HEK293 (cell line): ENCODE data around the gene CDPF1.

Source experiments
- CTCF ChIA-PET: fragments of 350-600 bp; formaldehyde crosslinking; extraction: SDS; loops from one replicate; lab custom pipeline; 2021; ENCODE audit warnings: antibody characterized with exemption; lab: Yijun Ruan, JAX
- POLR2A ChIA-PET: fragments of 300-600 bp; formaldehyde crosslinking; extraction: SDS; loops from one replicate; lab custom pipeline; 2020; ENCODE audit warnings: antibody characterized with exemption, inconsistent platforms; lab: Yijun Ruan, JAX
- H3K27ac ChIP-seq: fragments of 200-500 bp; sonication (Bioruptor generic); 2 replicates; pipeline ENCODE4 v1.5.1; 2014; ENCODE audit warnings: low read depth, low read length, control low read depth, inconsistent platforms; ENCODE audit errors: extremely low read depth
- H3K36me3 ChIP-seq, 2 experiments: fragments of 200-500 bp in 1 of 2; sonication (Bioruptor generic) in 1 of 2; 1 replicate in 1 of 2; 2 replicates in 1 of 2; pipeline ENCODE4 v1.5.1; 2014 to 2017; ENCODE audit warnings: inconsistent platforms in 2 of 2, low read length in 2 of 2; ENCODE audit not compliant: control insufficient read depth in 2 of 2, insufficient read depth in 1 of 2
- H3K4me1 ChIP-seq: fragments of 200-500 bp; sonication (Bioruptor generic); 2 replicates; pipeline ENCODE4 v1.5.1; 2014; ENCODE audit warnings: mild to moderate bottlenecking, low read length, inconsistent platforms; ENCODE audit not compliant: control insufficient read depth, insufficient read depth
- H3K4me3 ChIP-seq: 2 replicates; pipeline ENCODE4 v1.5.1; 2011; ENCODE audit warnings: low read depth, mild to moderate bottlenecking, control low read depth, low read length, moderate library complexity
- H3K9me3 ChIP-seq: fragments of 200-500 bp; sonication (Bioruptor generic); 2 replicates; pipeline ENCODE4 v1.5.1; 2014; ENCODE audit warnings: low read depth, low read length, inconsistent platforms; ENCODE audit not compliant: control insufficient read depth, insufficient read depth
- BCL11B ChIP-seq: fragments of 450-650 bp; formaldehyde crosslinking; IDR thresholded peaks from 2 replicates; pipeline ENCODE4 v1.5.1; 2016; ENCODE audit warnings: low read depth, missing biosample characterization, missing genetic modification characterization
- MZF1 ChIP-seq: fragments of 450-650 bp; formaldehyde crosslinking; IDR thresholded peaks from 2 replicates; pipeline ENCODE4 v1.5.1; 2017; ENCODE audit warnings: missing biosample characterization, missing genetic modification characterization, borderline replicate concordance
- SP3 ChIP-seq: fragments of 450-650 bp; formaldehyde crosslinking; IDR thresholded peaks from 2 replicates; pipeline ENCODE4 v1.5.1; 2016; ENCODE audit warnings: missing biosample characterization, missing genetic modification characterization
- ZBTB21 ChIP-seq: fragments of 450-650 bp; formaldehyde crosslinking; IDR thresholded peaks from 2 replicates; pipeline ENCODE4 v1.5.1; 2017; ENCODE audit warnings: missing biosample characterization, missing genetic modification characterization
- ZFP41 ChIP-seq: fragments of 450-650 bp; formaldehyde crosslinking; IDR thresholded peaks from 2 replicates; pipeline ENCODE4 v1.5.1; 2016; ENCODE audit warnings: missing biosample characterization, missing genetic modification characterization, borderline replicate concordance
- ZNF138 ChIP-seq: fragments of 450-650 bp; formaldehyde crosslinking; IDR thresholded peaks from 2 replicates; pipeline ENCODE4 v1.5.1; 2016; ENCODE audit warnings: missing biosample characterization, missing genetic modification characterization, borderline replicate concordance
- ZNF214 ChIP-seq: fragments of 450-650 bp; formaldehyde crosslinking; IDR thresholded peaks from 2 replicates; pipeline ENCODE4 v1.5.1; 2017; ENCODE audit warnings: missing biosample characterization, mild to moderate bottlenecking, missing genetic modification characterization, borderline replicate concordance
- ZNF239 ChIP-seq: fragments of 450-650 bp; formaldehyde crosslinking; IDR thresholded peaks from 2 replicates; pipeline ENCODE4 v1.5.1; 2016; ENCODE audit warnings: missing biosample characterization, missing genetic modification characterization
- ZNF311 ChIP-seq: fragments of 450-650 bp; formaldehyde crosslinking; IDR thresholded peaks from 2 replicates; pipeline ENCODE4 v1.5.1; 2017; ENCODE audit warnings: missing biosample characterization, missing genetic modification characterization, borderline replicate concordance
- ZNF354C ChIP-seq: fragments of 450-650 bp; formaldehyde crosslinking; IDR thresholded peaks from 2 replicates; pipeline ENCODE4 v1.5.1; 2016; ENCODE audit warnings: missing biosample characterization, missing genetic modification characterization, low read depth, borderline replicate concordance
- ZNF426 ChIP-seq: fragments of 450-650 bp; formaldehyde crosslinking; IDR thresholded peaks from 2 replicates; pipeline ENCODE4 v1.5.1; 2017; ENCODE audit warnings: missing biosample characterization, missing genetic modification characterization, mild to moderate bottlenecking, inconsistent platforms, moderate library complexity
- ZNF596 ChIP-seq: fragments of 450-650 bp; IDR thresholded peaks from 2 replicates; pipeline ENCODE4 v1.5.0; 2018; ENCODE audit warnings: missing biosample characterization, mild to moderate bottlenecking, missing genetic modification characterization, moderate library complexity
- ZNF600 ChIP-seq: fragments of 450-650 bp; formaldehyde crosslinking; IDR thresholded peaks from 2 replicates; pipeline ENCODE4 v1.5.1; 2016; ENCODE audit warnings: missing biosample characterization, missing genetic modification characterization
- ZNF624 ChIP-seq: fragments of 450-650 bp; formaldehyde crosslinking; IDR thresholded peaks from 2 replicates; pipeline ENCODE4 v1.5.1; 2017; ENCODE audit warnings: missing biosample characterization, missing genetic modification characterization
- ZNF701 ChIP-seq: fragments of 450-650 bp; formaldehyde crosslinking; IDR thresholded peaks from 2 replicates; pipeline ENCODE4 v1.5.1; 2016; ENCODE audit warnings: missing biosample characterization, missing genetic modification characterization
- ZNF76 ChIP-seq: fragments of 450-650 bp; formaldehyde crosslinking; IDR thresholded peaks from 2 replicates; pipeline ENCODE4; 2016; ENCODE audit warnings: low read depth, missing biosample characterization, missing genetic modification characterization, borderline replicate concordance
- TF ChIP-seq, protein P1 (sequence below): fragments of 450-650 bp; formaldehyde crosslinking; IDR thresholded peaks from 2 replicates; pipeline ENCODE4 v1.5.1; 2016; ENCODE audit warnings: missing biosample characterization, missing genetic modification characterization, borderline replicate concordance
- TF ChIP-seq, protein P2 (sequence below): fragments of 450-650 bp; formaldehyde crosslinking; IDR thresholded peaks from 2 replicates; pipeline ENCODE4 v1.5.1; 2016; ENCODE audit warnings: missing biosample characterization, missing genetic modification characterization

CDPF1 gene

DNA sequence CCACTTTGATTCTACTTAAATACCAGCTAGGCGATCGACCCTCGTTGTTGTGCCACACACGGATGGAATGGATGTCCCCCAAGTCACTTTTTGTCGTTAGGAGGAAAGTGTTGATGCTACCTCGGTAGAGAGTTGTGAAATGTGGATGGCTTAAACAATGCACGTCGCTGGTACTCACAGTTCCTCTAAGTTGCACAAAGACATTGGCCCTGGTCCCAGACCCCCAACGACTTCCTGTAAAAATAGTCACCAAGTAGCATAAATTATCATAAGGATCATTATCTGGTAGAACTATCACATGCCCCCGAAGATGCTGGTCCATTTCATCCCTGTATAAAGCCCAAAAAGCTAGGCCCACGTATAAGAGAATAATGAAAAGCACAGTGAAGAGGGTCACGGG is 9.3 kb upstream of the CDPF1 start (continued):
- TF ChIP-seq, protein P1, sequence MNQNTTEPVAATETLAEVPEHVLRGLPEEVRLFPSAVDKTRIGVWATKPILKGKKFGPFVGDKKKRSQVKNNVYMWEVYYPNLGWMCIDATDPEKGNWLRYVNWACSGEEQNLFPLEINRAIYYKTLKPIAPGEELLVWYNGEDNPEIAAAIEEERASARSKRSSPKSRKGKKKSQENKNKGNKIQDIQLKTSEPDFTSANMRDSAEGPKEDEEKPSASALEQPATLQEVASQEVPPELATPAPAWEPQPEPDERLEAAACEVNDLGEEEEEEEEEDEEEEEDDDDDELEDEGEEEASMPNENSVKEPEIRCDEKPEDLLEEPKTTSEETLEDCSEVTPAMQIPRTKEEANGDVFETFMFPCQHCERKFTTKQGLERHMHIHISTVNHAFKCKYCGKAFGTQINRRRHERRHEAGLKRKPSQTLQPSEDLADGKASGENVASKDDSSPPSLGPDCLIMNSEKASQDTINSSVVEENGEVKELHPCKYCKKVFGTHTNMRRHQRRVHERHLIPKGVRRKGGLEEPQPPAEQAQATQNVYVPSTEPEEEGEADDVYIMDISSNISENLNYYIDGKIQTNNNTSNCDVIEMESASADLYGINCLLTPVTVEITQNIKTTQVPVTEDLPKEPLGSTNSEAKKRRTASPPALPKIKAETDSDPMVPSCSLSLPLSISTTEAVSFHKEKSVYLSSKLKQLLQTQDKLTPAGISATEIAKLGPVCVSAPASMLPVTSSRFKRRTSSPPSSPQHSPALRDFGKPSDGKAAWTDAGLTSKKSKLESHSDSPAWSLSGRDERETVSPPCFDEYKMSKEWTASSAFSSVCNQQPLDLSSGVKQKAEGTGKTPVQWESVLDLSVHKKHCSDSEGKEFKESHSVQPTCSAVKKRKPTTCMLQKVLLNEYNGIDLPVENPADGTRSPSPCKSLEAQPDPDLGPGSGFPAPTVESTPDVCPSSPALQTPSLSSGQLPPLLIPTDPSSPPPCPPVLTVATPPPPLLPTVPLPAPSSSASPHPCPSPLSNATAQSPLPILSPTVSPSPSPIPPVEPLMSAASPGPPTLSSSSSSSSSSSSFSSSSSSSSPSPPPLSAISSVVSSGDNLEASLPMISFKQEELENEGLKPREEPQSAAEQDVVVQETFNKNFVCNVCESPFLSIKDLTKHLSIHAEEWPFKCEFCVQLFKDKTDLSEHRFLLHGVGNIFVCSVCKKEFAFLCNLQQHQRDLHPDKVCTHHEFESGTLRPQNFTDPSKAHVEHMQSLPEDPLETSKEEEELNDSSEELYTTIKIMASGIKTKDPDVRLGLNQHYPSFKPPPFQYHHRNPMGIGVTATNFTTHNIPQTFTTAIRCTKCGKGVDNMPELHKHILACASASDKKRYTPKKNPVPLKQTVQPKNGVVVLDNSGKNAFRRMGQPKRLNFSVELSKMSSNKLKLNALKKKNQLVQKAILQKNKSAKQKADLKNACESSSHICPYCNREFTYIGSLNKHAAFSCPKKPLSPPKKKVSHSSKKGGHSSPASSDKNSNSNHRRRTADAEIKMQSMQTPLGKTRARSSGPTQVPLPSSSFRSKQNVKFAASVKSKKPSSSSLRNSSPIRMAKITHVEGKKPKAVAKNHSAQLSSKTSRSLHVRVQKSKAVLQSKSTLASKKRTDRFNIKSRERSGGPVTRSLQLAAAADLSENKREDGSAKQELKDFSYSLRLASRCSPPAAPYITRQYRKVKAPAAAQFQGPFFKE (tag by site-specific recombination), result no peak
- TF ChIP-seq ZNF701 (no peak), ZNF354C (tag by site-specific recombination) (no peak), BCL11B (no peak), MZF1 (tag by site-specific recombination) (no peak), SP3 (tag by site-specific recombination) (no peak)

DNA sequence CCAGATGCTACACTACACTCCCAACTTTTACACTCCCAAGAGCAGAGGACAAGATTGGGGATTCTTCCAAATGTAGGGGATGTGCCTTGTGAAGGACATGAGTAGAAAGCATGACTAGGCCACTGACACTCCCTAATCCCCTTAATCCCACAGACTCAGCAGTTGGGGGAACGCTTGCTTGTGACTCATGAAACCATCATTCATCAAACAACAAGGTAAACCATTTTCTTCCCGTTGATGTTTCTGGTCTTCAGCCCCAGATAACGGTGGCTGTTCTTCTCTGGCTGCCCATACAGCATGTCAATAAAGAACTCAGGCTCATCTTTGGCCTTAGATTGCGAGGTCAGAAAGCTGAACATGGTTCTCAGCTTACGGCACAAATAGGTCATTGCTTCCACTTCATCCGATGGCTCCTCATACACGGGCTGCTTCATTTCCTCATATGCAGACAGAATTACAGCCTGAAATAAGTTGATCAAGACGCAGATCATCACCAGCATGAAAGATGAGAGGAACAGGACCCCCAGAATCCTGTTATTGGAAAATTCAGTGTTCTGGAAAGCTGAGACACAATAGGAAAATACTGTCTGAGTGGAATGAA is 6.4 kb upstream of the CDPF1 start:
- no peaks in the 10 kb centered on the region for H3K9me3 ChIP-seq
- POLR2A ChIA-PET, result interaction anchor here (1.6 kb wide), 1 partner anchor 11 kb away, joined by 5 read pairs; the partner anchor contains the start of gene TTC38
- H3K27ac ChIP-seq, result no peak overlapping the region
- H3K4me1 ChIP-seq, result no peaks in the 10 kb centered on the region
- TF ChIP-seq ZNF138 (tag by site-specific recombination) (no peak), ZNF214 (tag by site-specific recombination) (no peak), ZNF596 (tag by site-specific recombination) (no peak), ZBTB21 (tag by site-specific recombination) (no peak), ZNF239 (tag by site-specific recombination) (no peak), ZFP41 (tag by site-specific recombination) (no peak), ZNF311 (tag by site-specific recombination) (no peak), ZNF624 (no peak), ZNF426 (tag by site-specific recombination) (no peak), ZNF600 (tag by site-specific recombination) (no peak), ZNF76 (tag by site-specific recombination) (no peak)
- TF ChIP-seq, protein P2, sequence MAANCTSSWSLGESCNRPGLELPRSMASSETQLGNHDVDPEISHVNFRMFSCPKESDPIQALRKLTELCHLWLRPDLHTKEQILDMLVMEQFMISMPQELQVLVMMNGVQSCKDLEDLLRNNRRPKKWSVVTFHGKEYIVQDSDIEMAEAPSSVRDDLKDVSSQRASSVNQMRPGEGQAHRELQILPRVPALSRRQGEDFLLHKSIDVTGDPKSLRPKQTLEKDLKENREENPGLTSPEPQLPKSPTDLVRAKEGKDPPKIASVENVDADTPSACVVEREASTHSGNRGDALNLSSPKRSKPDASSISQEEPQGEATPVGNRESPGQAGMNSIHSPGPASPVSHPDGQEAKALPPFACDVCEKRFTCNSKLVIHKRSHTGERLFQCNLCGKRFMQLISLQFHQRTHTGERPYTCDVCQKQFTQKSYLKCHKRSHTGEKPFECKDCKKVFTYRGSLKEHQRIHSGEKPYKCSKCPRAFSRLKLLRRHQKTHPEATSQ (tag by site-specific recombination), result no peak
- CTCF ChIA-PET, result interaction anchor here (0.9 kb wide), 1 partner anchor 21 kb away, joined by 3 read pairs; no protein-coding TSS in a partner anchor
- no peak overlapping the region for H3K4me3 ChIP-seq
- no peaks in the 10 kb centered on the region for H3K36me3 ChIP-seq
